Ovary (tissue), 3 donors: ENCODE data around the gene CLIC3.

Experiments used
- CTCF ChIP-seq, 3 donors: fragments of 450-650 bp in 2 of 3; fragments of 200-600 bp in 1 of 3; IDR thresholded peaks; one replicate each; pipeline versions ENCODE4 v1.5.1 to v1.8.0; 2016 to 2022; ENCODE audit warnings: antibody characterized with exemption in 3 of 3, mild to moderate bottlenecking in 1 of 3
- POLR2A ChIP-seq: fragments of 450-650 bp; IDR thresholded peaks from one replicate; pipeline ENCODE4 v1.6.1; 2017; ENCODE audit warnings: antibody characterized with exemption, mild to moderate bottlenecking, moderate library complexity
- donor health status: DM: no; HTN: no; CAD: no.

GRCh38 chr9:136985853-136986252 lies 10.5 kb downstream of the CLIC3 start:
- TF ChIP-seq CTCF (IDR thresholded peaks at IDR 0.05) (no peak), POLR2A (no peak)
